C1 segment of cervical spinal cord (tissue), 14 donors: ENCODE measurements around the gene SSU72.
A peak's percentile ranks its signal among the peaks of the same experiment; 100 is the strongest.

ENCODE experiments used
- DNase-seq, 14 donors: peaks; one replicate each; lab custom pipeline; 2025; lab: John Stamatoyannopoulos, UW

Gene SSU72

GRCh38 chr1:1574721-1575537, at the start of gene SSU72:
TSS of gene SSU72 (minus strand) at chr1:1574863. CDS start at chr1:1574557, 306 bp downstream.
- DNase-seq = peak; percentile 29 to 90 (median 78)

GRCh38 chr1:1623631-1624442, 49.2 kb upstream of the SSU72 start:
- no peak for DNase-seq

- DNase-seq = no peak
Observed at GRCh38 chr1:1623181-1623630, 48.5 kb upstream of the SSU72 start.

GRCh38 chr1:1622788-1623094, 48.1 kb upstream of the SSU72 start:
- no peak for DNase-seq

- DNase-seq = no peak
Observed at GRCh38 chr1:1622010-1622787, 47.5 kb upstream of the SSU72 start.

GRCh38 chr1:1621173-1622009, 46.7 kb upstream of the SSU72 start:
- no peak for DNase-seq

GRCh38 chr1:1620433-1621139, 45.9 kb upstream of the SSU72 start:
- no peak for DNase-seq

- DNase-seq = no peak
Observed at GRCh38 chr1:1619917-1620361, 45.3 kb upstream of the SSU72 start.

GRCh38 chr1:1618396-1619068, 43.9 kb upstream of the SSU72 start:
- DNase-seq = no peak

- no peak for DNase-seq
Observed at GRCh38 chr1:1617925-1618324, 43.3 kb upstream of the SSU72 start.

- no peak for DNase-seq
Observed at GRCh38 chr1:1617516-1617915, 42.9 kb upstream of the SSU72 start.

- DNase-seq = no peak
Observed at GRCh38 chr1:1616838-1617237, 42.2 kb upstream of the SSU72 start.

GRCh38 chr1:1616045-1616790, 41.6 kb upstream of the SSU72 start:
- peak in 1 of 14 donors; percentile 54 for DNase-seq

- DNase-seq = peak; percentile 46 to 97 (median 92)
Observed at GRCh38 chr1:1615256-1616044, 40.8 kb upstream of the SSU72 start, which contains the start of gene MIB2. TSS of gene MIB2 (plus strand) at chr1:1615500. CDS start at chr1:1623453, 7,953 bp downstream.

- DNase-seq = no peak
Observed at GRCh38 chr1:1614954-1615255, 40.2 kb upstream of the SSU72 start.

GRCh38 chr1:1614204-1614953, 39.7 kb upstream of the SSU72 start:
- peak in 3 of 14 donors; percentile 11 to 34 (median 26) for DNase-seq

- DNase-seq = no peak
Observed at GRCh38 chr1:1613509-1614082, 38.9 kb upstream of the SSU72 start.
